ENCODE data around the gene MAP4K5. TPM values are rescaled to one million over a fixed set of nuclear protein-coding genes. Genes with fewer than 3 reads are reported as not detected.

MAP4K5 gene
- total and polyA plus RNA-seq, 9 donors: 32.4 to 202 (median 63.8) TPM

GRCh38 chr14:50410071-50410470 is 122.3 kb downstream of the MAP4K5 start:
- Histone ChIP-seq H3K4me1 (ENCODE audit: insufficient read depth) (peaks cover 9% of the 10 kb centered on the region), H3K27me3 (no peaks in the 10 kb centered on the region), H3K36me3 (no peaks in the 10 kb centered on the region), H3K4me3 (no peak overlapping the region), H3K27ac (no peak overlapping the region), H3K9me3 (no peaks in the 10 kb centered on the region)
- intact Hi-C loops (cut with DNase I): no loop called here
- TF ChIP-seq EP300 (IDR thresholded peaks at IDR 0.05): no peak
- TF ChIP-seq POLR2A (IDR thresholded peaks at IDR 0.05): no peak
- TF ChIP-seq CTCF (IDR thresholded peaks at IDR 0.05): no peak
- WGBS, 3 donors: 73 to 80% (median 74%) methylated on average over 3 of the region's 3 CpGs
- DNase-seq: no peak

- no peak overlapping the region for H3K27ac ChIP-seq
- TF ChIP-seq EP300 (IDR thresholded peaks at IDR 0.05) (no peak), CTCF (IDR thresholded peaks at IDR 0.05) (no peak), POLR2A (IDR thresholded peaks at IDR 0.05) (no peak)
- H3K27me3 ChIP-seq: no peaks in the 10 kb centered on the region
- WGBS, 3 donors: 19 to 33% (median 21%) methylated on average over 6 of the region's 6 CpGs
- DNase-seq: no peak
- no peaks in the 10 kb centered on the region for H3K9me3 ChIP-seq
- no peak overlapping the region for H3K4me3 ChIP-seq
- peaks cover 17% of the 10 kb centered on the region for H3K4me1 ChIP-seq (ENCODE audit: insufficient read depth)
- intact Hi-C loops (cut with DNase I): no loop called here
- H3K36me3 ChIP-seq: no peaks in the 10 kb centered on the region
Measured at GRCh38 chr14:50407111-50407812, 125.1 kb downstream of the MAP4K5 start.

GRCh38 chr14:50403419-50403818 is 128.9 kb downstream of the MAP4K5 start:
- intact Hi-C loops (cut with DNase I): no loop called here
- H3K27me3 ChIP-seq: no peaks in the 10 kb centered on the region

GRCh38 chr14:50402965-50403364 is 129.4 kb downstream of the MAP4K5 start:
- TF ChIP-seq EP300 (IDR thresholded peaks at IDR 0.05) (no peak), POLR2A (IDR thresholded peaks at IDR 0.05) (no peak), CTCF (IDR thresholded peaks at IDR 0.05) (no peak)
- Histone ChIP-seq H3K27ac (no peak overlapping the region), H3K36me3 (no peaks in the 10 kb centered on the region), H3K9me3 (no peaks in the 10 kb centered on the region), H3K4me1 (ENCODE audit: insufficient read depth) (peaks cover 23% of the 10 kb centered on the region), H3K27me3 (no peaks in the 10 kb centered on the region), H3K4me3 (no peak overlapping the region)
- WGBS, 3 donors: 14 to 32% (median 18%) methylated on average over 1 of the region's 1 CpG
- intact Hi-C loops (cut with DNase I): no loop called here
- no peak for DNase-seq

More at GRCh38 chr14:50403419-50403818, 128.9 kb downstream of the MAP4K5 start:
- no peaks in the 10 kb centered on the region for H3K36me3 ChIP-seq
- H3K27ac ChIP-seq: peak overlapping the region in 1 of 2 donors; percentile 24
- no peak overlapping the region for H3K4me3 ChIP-seq
- H3K9me3 ChIP-seq: no peaks in the 10 kb centered on the region
- H3K4me1 ChIP-seq (ENCODE audit: insufficient read depth): peaks cover 23% of the 10 kb centered on the region
- no peak for TF ChIP-seq POLR2A (IDR thresholded peaks at IDR 0.05)
- no peak for TF ChIP-seq CTCF (IDR thresholded peaks at IDR 0.05)
- TF ChIP-seq EP300 (IDR thresholded peaks at IDR 0.05): no peak
- peak in 1 of 5 donors; percentile 29 for DNase-seq

All from ovary (tissue), 9 donors.